ENCODE measurements around the gene PDE12.
"Not testable (repeated sequence)": the region's sequence is repeated elsewhere in the genome, so short reads cannot be mapped to it uniquely, and the experiment has no call there.

Gene PDE12

DNA sequence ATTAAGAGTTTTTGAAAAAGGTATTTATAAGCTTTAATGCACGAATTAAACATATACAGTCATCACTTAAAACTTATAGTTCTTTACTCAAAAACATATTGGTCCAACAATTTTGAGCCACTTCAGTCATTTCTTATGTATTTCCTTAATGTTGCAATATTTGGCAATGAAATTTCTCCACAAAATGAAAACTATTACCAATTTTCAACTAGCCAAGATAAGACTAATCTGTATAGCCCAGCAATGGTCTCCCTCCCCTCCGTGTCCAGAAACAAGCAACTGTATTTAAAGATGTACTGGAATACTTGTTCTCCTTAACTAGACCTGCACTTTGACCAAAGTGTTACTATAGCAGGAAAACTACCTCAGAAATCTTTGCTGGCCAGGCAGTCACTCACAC lies 31.8 kb downstream of the PDE12 start:
- no peak for DNase-seq

DNA sequence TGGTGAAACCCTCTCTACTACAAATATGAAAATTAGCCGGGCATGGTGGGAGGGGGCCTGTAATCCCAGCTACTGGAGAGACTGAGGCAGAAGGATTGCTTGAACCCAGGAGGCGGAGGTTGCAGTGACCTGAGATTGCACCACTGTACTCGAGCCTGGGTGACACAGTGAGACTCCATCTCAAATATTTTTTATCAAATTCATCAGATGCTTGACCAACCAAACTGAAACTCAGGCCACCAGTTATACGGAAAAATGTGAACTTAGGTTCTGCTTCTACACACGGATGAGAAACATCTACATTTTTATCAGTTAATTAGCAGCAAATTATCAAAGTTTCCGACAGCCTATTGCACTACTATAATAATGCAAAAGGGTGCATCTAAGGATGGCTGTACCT lies 36.2 kb downstream of the PDE12 start:
- DNase-seq = no peak

DNA sequence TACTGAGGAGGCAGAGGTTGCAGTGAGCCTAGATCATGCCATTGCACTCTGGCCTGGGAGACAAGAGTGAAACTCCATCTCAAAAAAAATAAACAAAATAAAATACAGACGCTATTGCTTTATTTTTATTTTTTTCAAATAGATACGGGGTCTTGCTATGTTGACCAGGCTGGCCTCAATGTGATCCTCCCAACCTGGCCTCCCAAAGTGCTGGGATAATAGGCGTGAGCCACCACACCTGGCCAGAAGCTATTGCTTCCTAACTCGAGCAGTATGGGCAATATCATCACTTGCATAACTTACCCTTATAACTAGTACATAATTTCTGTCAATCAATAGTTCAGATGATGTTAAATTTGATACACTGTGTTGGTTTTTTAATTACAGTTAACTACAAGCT lies 38.1 kb downstream of the PDE12 start:
- DNase-seq = no peak

- no peak for DNase-seq
Observed at GRCh38 chr3:57594576-57594975, 38.5 kb downstream of the PDE12 start.

- DNase-seq = peak; percentile 73
Observed at GRCh38 chr3:57596495-57597126, 40.5 kb downstream of the PDE12 start.

- DNase-seq = peak; percentile 100
Observed at GRCh38 chr3:57597127-57597923, 41.3 kb downstream of the PDE12 start, which contains the start of gene ARF4. Gene ARF4 (minus strand): TSS chr3:57597344. CDS start chr3:57597140, 204 bp downstream.

DNA sequence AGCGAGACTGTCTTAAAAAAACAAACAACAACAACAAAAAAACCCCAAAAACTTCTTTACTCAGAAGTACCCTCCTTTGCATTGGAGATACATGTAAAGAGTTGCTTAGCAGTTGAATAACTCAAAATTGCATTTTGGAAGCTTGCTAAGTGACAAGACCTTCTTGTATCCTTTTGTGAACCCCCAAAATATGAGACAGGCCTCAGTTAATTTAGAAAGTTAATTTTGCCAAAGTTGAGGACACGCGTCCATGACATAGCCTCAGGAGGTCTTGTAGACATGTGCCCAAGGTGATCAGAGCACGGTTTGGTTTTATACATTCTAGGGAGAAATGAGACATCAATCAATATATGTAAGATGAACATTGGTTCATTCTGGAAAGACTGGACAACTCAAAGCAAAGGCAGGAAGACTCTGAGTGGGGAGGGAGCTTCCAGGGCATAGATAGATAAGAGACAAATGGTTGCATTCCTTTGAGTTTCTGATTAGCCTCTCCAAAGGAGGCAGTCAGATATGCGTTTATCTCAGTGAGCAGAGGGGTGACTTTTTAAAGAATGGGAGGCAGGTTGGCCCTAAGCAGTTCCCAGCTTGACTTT lies 42.8 kb downstream of the PDE12 start:
- DNase-seq = peak; percentile 4

GRCh38 chr3:57600195-57600594 lies 44.1 kb downstream of the PDE12 start:
- DNase-seq = no peak

- no peak for DNase-seq
Observed at GRCh38 chr3:57604971-57605370, 48.9 kb downstream of the PDE12 start.

- DNase-seq = no peak
Observed at GRCh38 chr3:57605683-57606082, 49.6 kb downstream of the PDE12 start.

- DNase-seq = not testable (repeated sequence)
Observed at GRCh38 chr3:57611870-57612269, 55.8 kb downstream of the PDE12 start.

DNA sequence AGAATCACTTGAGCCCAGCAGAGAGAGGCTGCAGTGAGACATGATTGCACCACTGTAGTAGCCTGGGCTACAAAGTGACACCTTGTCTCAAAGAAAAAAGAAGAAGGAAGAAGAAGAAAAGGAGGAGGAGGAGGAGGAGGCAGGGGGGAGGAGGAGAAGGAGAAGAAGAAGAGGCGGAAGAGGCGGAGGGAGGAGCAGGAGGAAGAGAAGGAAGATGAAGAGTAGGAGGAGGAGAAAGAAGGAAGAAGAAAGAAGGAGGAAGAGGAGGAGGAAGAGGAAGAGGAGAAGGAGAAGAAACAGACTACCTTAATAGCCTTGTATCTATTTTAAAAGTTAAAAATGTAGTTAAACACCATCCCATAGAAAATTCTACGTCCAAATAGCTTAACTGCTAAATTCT lies 60.2 kb downstream of the PDE12 start:
- no peak for DNase-seq
